Midbrain (tissue), 1 donor: ENCODE measurements around the gene ANKS1B.
A peak's percentile ranks its signal among the peaks of the same experiment; 100 is the strongest.
"Not testable (repeated sequence)": the region's sequence is repeated elsewhere in the genome, so short reads cannot be mapped to it uniquely, and the experiment has no call there.

Source experiments
- DNase-seq: peaks from one replicate; lab custom pipeline; 2025; lab: John Stamatoyannopoulos, UW

Gene ANKS1B

DNA sequence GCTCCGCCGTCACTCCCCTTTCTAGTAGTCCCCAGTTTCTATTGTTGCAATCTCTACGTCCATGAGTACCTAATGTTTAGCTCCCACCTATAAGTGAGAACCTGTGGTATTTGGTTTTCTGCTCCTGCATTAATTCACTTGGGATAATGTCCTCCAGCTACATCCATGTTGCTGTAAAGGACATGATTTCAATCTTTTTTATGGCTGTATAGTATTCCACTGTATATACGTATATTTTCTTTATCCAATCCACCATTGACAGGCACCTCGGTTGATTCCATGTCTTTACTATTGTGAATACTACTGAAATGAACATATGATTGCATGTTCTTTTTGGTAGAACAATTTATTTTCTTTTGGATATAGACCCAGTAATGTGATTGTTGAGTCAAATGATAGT, 114.7 kb downstream of the ANKS1B start:
- DNase-seq = no peak

DNA sequence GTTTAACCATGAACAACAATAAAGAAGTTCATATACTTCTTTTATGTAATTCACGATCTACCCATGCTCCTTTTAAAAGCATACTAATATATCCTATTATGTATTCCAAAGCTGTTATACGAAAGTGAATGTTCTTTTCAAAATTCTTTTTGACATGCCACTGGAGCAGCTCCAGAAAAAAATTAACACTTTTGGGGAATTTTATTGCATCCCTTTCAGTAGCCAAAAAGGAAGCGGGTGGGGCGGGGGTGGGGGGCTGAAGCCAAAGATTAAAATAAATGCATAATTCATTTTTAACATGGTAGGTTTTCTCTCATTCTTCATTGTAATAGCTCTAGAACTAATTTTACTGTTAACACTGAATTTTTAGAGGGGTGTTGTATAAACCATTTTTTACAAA, 123.0 kb downstream of the ANKS1B start:
- DNase-seq = no peak

DNA sequence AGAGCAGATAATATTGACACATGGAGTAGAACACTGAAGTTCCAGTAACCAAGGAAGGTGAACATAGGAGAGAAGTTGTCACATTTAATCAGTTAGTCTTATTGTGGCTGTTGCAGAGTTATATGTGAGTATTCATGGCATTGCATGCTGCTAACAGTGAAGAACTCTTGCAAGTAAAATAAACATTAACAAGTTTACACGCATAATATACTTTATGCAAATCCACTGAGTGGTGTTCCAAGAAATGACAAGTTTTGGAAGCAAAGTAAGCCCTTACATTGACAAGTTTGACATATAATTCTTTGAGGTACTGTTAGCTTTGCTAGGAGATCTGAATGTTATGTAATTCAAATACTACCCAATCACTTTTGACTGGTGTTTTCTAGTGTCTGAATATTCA, 125.6 kb downstream of the ANKS1B start:
- no peak for DNase-seq

DNA sequence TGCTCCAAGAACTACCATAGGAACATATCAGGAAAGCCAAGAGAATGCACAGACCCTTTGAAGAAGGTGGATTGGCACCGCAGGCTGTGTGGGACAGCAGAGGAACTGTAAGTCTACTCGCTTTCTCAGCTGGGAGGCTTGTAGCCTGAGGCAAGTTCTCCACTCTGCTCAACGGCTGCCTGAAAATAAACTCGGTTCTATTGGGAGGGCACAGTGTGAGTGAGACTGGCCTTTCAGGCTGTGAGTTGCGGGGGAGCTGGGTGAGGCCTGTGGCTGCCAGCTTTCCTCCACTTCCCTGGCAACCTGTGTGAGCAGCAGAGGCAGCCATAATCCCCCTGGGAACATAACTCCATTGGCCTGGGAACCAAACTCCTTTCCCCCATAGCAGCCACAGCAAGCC, 132.1 kb downstream of the ANKS1B start:
- no peak for DNase-seq

DNA sequence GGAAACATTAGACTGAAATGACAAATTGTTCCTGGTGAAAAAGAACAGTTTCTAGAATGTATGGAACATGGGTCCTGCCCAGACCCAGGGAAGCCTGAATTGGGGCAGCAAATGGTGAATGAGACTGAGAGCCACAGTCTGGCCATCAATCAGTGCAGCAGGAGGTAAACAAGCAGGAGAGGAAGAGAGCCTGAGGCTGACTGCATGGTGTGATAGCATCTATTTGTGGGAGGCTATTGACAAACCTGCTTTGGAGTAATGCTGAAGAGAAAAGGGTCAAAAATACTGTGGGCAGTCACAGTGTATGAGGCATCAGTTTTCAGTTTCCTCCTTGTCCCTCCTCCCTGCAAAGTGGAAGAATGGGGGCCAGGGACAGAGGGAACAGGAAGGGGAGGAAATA, 136.8 kb downstream of the ANKS1B start:
- no peak for DNase-seq

DNA sequence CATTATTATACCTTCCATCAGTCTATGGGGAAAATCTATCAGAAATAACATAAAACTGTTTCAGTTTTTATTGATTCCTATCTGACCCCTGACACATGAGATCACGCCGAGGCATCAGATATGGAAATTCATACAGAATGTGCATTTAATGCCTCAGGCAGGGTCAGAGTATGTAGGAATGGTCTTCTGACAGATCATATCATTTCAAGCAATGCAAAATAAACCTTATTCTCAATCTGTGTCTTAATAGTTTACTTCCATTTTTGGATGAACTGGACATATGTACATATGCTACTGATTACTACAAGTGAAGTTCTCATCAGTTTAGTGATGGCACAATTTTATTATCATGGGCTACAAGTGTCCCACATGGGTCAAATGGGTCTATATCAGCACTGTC, 150.0 kb downstream of the ANKS1B start:
- DNase-seq = no peak

DNA sequence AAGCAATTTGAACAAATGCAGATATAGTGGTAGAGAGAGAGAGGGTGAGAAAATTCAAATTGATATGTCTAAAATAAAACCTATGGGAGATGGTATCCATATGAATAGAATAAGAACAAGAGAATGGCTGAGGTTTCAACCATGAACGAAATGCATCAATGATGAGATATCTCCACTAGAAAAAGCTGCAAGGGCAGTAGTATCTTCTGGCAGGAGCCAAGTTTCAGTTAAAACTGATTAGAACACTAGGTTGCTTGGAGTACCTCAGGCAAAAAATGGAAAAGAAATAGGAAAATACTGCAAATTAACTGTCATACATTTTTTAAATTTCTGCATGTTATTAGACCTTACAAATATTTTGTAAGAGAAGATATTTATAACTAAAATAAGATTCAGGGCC, 151.3 kb downstream of the ANKS1B start:
- DNase-seq = no peak

DNA sequence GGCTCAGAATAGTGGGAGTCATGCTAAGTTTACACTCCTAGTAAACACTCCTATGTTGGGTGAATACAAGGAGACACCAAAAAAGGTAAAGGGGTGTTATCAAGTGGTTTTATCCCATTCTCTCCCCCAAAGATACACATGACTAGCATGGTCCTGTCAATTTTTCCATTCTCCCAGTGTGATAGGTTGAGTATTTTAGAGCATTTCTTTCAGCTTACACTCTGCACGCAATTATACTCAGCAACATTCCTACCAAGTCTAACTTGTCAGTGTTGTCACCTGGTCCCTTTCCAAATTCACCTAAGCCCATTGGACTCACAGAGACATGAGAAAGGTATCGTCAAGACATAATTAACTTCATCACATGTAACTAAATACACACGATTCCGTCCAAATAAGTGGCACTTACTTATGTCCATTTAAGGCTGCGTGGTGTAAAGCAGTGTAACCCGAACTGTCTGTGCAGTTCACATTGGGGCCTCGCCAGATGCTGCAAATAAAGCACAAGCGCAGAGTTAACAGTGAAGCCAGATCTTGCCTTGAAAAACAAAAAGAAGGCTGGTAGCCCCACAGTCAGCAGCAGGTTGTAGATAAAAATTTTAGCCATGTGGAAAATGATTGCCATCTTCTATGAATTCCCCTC, 159.7 kb downstream of the ANKS1B start:
- no peak for DNase-seq

DNA sequence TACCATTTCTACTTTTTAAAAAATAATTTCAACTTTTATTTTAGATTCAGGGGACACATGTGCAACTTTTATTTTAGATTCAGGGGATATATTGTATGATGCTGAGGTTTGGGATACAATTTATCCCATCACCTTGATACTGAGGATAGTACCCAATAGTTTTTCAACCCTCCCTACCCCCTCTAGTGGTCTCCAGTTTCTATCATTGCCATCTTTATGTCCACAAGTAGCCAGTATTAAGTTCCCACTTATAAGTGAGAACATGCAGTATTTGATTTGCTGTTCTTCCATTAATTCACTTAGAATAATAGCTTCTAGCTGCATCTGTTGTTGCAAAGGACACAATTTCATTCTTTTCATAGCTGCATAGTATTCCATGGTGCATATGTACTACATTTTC, 162.5 kb downstream of the ANKS1B start:
- no peak for DNase-seq

DNA sequence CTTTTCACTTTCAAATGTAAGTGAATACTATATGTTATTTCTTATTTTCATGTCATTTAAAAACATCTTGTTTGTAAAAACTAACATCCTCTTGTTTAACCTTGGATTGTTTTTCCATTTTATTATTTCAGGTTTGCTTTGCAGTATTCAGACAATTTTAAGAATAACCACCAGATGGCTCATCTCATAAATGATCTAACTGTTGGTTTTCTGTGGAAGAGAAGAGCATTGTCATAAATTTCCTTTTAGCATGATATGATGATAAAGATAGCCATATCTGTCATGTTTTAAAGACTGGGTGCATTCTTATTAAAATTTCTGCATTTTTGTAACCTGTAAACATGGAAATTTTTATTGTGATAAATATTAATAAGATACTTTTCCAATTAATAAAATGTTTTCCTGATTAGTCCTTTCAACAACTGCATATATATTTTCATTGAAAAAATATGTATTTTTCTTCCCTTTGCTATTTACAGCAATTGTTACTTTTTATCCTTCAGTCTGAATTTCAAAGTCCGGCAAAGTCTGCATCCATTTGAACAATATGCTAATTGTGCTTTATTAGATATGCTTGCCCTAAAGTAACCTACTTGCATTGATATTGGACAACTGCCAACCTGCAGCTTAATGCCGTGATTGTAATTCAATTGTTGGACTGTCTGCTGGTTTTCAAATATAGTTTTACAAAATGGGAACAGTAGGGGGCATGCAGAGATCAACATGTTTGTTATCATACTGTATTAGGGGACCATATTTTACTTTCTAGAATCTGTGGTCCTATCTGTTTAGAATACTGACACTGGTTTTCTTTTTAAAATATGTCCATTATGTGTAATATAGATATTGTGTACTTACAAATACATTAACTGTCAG, 173.8 kb downstream of the ANKS1B start:
- peak; percentile 17 for DNase-seq

DNA sequence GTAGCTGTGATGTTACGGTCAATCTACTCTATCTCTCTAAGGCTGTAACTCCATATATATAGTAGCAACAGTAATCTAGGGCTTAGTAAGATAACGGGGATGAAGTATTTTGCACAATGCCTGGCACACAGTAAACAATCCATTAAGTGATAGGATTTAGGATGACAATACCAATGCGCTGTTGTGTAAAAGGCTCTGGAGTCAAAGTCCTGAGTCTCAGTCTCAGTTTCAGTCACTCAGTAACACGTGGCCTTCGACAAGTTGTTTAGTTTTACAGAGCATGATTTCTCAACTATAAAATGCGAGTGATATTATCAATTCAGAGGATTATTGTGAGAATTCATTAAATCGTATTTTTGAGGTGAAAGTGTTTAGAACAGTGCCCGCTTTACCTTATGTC, 174.8 kb downstream of the ANKS1B start:
- no peak for DNase-seq

DNA sequence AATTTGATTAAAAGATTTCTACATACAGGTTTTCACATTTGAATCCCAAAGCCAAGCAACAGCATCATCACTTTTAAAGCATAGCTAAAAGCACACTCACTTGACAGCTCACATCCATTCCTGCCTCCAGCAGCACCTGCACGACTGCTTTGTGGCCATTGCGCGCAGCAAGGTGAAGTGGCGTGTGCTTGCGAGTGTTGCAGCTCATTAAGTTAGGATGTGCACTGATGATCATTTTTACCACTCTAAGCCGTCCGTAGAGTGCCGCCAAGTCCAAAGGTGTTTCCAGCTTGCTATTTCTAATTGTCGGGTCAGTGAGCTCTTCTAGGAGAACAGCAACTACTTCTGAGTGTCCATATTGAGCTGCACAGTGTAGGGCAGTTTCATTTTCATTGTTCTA, 178.4 kb downstream of the ANKS1B start:
- no peak for DNase-seq

DNA sequence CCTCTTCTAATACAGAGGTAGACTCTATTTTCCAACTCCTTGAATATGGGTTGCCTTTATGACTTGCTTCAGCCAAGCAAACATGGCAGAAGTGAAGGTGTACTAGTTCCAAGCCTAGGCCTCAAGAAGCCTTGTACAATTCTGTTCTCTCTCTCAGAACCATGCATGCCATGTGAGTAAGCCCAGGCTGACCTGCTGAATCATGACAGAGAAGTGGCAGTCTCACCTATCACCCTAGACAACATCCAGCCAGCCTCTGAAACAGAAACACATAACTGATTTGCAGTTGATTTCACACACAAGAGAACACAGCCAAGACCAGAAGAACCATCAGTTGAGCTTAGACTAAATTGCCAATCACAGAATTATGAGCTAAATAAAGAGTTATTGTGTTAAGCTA, 180.0 kb downstream of the ANKS1B start:
- DNase-seq = no peak

DNA sequence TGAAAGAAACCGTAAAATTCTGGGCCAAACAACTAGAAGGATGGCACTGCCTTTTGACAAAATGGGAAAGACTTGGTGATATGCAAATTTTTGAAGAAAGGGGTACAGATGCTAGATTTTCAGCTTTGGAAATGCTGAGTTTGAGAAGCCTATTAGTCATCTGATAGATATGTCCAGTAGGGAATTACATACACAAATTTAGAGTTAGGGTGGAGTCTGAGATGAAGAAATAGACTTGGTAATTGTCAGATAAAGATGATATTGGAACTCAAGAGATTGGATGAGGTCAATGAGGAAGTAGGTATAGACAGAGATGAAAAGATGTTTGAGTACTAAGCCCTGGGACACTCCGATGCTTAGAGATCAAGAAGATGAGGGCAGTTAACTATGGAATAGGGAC, 184.1 kb downstream of the ANKS1B start:
- no peak for DNase-seq

DNA sequence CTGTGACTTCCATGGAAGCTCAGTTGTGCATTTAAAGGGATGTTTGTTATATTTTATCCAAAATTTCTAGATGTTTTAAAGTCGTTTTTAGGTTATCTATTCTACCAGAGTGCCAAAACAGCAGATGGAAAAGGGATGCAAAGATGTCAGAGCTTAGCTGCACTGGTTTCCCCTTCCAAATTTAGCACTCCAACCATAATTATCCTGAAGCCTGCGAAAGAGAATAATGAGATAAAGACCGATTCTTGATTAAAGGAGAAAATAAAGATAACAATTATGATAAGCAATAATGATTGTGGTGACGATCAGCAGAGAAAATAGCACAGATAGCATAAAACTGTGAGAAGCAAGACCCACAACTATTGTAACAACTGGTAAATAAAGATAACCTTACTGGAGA, 186.8 kb downstream of the ANKS1B start:
- not testable (repeated sequence) for DNase-seq

DNA sequence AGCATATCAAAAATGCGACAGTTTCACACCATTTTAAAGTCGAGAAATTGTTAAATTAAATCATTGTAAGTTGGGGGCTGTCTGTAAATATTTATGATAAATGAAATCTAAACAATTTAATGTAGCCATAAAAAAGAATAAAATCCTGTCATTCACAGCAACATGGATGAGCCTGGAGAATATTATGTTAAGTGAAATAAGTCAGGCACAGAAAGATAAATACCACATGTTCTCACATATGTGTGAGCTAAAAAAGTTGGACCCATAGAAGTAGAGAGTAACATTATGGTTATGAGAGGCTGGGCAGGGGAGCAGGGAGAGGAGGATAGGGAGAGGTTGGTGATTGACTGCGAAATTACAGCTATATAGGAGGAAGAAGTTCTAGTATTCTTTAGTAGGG, 201.3 kb downstream of the ANKS1B start:
- no peak for DNase-seq

DNA sequence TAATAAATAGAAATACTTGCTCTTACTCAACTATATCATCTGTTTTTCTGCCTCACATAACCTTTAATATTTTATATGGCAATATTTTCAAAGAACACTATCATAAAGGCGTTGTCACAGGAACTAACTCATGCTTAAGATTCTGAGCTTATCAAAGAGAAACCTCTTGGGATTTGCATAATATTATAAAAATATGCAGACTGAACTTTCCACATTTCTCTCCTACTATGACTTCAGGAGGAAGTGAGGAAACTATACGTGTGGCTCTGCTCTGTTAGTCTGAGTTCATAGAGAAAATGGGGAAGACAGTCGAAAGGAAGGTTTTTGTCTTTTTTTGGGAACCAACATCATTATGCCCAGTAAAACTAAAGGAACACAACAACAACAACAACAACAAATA, 212.5 kb downstream of the ANKS1B start:
- DNase-seq = no peak

DNA sequence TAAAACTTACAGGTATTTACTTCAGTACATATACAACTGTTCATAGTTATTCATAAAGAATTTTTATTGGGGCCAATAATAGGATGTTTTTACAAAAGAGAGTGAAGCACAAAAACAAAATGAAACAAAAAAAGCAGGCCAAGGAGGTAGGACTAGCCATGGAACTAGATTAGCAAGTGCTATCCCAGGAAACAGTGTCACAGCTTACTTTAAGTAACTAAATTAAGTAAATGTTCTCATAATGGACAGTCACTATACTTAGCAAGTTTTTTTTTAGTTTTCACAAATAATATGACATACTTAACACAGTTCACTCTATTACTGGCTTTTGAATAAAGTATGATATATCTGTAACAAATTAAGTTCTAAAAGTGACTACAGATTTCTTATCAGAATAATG, 213.1 kb downstream of the ANKS1B start:
- DNase-seq = no peak

DNA sequence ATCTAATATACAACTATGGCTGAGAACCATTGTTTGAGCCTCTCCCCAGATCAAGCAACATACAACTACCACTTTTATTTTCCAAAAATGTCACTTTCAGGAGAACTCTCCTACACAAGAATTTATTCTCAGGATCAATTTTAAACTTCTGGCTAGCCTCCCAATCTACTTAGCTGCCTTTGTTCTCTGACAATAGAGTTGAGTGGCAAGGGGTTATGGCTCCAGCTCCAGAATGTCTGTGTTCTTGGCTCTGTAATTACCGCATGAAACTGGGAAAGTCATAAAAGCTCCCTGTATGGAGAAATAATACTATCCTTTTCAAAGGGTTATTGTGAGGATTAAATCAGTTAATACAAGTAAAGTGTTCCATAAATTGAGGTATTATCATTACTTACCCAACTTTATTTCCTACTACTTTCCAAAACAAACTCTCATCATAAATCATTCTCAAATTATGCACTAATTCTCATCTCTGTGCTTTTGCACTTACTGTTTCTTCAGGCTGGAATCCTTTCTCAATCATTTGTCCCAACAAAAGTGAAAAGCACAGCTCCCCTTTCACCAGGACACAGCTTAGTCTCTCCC, 215.2 kb downstream of the ANKS1B start:
- no peak for DNase-seq

DNA sequence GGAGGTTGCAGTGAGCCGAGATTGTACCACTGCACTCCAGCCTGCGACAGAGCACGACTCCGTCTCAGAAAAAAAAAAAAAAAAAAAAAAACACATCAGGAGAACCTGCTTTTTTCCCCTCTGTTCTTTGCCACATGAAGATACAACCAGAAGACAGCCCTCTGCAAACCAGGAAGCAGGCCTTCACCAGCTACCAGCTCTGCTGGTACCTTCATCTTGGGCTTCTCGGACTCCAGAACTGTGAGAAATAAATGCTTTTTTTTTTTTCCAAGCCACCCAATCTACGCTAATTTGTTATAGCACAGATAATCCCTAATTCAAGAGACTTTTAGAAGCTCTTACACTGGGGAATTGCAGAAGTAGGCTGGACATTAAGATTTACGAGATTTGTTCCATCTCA, 216.0 kb downstream of the ANKS1B start:
- no peak for DNase-seq

DNA sequence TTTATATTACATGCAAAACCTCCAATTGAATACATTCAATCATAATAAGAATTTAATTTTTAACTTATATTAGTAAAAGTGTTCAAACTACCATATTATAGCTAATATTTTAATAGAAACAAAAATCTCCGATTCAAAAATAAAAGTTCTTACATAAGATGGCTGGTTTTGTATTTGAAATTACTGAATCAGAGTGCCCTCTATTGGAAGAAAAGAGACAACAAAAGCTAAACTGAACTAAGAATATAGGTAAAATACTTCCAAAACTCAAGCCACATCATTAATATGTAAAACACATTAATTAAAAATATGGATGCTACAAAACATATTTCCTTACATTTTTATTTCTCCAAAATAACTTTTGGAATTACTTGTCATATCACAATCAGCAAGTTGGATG, 216.9 kb downstream of the ANKS1B start:
- peak; percentile 25 for DNase-seq

DNA sequence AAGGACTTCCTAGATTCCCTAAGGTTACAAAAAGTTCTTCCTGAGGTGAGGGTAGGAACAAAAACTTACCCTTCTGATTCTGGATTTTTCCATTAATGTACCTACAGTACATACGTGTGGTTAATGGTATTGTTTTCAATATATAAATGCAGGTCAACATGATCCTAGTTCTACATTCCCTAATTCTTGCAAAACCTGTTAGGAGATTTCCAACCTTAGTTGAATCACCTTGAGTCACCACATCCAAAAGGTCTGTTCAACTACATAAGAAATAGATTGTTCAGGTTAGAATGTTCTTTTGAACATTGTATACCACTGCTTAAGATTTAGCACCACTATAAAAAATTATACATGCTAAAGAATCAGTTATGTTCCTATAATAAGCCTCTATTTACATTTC, 218.3 kb downstream of the ANKS1B start:
- no peak for DNase-seq

DNA sequence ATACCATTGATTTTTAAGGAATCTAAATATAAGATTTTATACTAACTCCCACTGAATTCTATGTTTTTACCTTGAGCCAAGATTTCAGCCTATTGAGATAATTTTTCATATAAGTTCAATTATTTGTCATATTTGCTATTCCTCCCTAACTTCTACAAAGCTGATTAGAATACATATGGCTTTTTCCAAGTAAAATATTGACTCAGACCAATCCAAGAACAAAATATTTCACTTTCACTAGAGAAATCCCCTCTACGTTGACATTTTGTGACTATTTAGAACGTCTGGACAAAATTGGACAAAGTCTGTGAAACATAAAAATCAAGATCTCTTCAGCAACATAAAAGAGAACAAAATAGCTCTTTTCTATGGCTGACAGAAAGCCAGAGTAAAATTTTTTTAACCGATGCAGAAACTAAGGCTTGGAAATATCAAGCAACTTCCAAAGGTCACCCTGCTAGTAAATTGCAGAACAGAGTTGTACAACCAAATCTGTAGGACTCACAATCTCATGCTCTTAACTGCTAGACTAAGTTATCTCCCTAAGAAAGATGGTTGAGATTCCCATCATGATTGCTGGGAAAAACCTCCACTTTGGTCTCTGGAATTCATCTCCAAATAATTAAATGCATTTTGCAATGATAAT, 219.1 kb downstream of the ANKS1B start:
- no peak for DNase-seq
